AG10803 (cell line): Measurements from ENCODE around the gene PREP.
"Not testable (repeated sequence)": the region's sequence is repeated elsewhere in the genome, so short reads cannot be mapped to it uniquely, and the experiment has no call there.

Source experiments
- DNase-seq: peaks from one replicate; pipeline ENCODE4 v3.0.0; 2010; ENCODE audit warnings: low read depth
- H3K4me3 ChIP-seq: 2 replicates; pipeline ENCODE4 v1.5.1; 2011; ENCODE audit warnings: mild to moderate bottlenecking, low read length, control low read depth
- TF ChIP-seq, protein P1 (sequence below): conservative IDR thresholded peaks from 2 replicates; pipeline ENCODE4 v1.5.1; 2011; ENCODE audit warnings: mild to moderate bottlenecking, low read length, control low read depth, inconsistent platforms

Gene PREP

DNA sequence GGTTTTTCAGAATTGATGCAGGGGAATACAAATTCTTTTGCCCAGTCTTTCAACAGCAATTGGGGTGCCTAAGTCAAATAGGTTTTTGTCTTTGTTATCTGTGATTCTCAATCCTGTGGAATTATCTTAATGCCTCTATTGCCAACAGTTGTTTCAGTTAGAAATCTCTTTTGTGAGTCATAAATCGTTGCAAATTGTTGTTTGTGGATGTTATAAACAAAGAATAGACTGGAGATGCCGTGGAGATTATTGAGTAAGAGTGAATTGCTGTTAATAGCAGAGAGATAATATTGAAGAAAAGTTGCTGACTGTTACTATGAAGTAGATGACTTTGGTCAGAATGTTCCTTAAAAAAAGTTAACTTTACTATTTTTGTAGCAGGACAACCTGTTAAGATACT is 159.4 kb downstream of the PREP start:
- H3K4me3 ChIP-seq: no peak overlapping the region
- DNase-seq: no peak
- TF ChIP-seq, protein P1, sequence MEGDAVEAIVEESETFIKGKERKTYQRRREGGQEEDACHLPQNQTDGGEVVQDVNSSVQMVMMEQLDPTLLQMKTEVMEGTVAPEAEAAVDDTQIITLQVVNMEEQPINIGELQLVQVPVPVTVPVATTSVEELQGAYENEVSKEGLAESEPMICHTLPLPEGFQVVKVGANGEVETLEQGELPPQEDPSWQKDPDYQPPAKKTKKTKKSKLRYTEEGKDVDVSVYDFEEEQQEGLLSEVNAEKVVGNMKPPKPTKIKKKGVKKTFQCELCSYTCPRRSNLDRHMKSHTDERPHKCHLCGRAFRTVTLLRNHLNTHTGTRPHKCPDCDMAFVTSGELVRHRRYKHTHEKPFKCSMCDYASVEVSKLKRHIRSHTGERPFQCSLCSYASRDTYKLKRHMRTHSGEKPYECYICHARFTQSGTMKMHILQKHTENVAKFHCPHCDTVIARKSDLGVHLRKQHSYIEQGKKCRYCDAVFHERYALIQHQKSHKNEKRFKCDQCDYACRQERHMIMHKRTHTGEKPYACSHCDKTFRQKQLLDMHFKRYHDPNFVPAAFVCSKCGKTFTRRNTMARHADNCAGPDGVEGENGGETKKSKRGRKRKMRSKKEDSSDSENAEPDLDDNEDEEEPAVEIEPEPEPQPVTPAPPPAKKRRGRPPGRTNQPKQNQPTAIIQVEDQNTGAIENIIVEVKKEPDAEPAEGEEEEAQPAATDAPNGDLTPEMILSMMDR: no peak

DNA sequence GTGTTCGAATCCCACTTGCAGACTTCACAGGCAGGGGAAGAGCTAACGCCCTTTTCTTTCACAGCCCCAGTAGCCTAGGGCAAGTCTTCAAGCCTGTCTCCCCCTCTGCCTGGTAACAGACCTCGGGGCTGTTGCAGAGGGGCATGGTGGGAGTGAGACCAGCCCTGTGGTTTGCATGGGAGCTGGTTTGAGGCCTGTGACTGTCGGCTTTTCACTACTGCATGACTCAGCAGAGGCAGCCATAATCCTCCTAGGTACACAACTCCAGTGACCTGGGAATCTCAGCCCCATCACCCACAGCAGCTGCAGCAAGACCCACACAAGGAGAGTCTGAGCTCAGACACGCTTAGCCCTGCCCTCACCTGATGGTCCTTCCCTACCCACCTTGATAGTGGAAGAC is 167.7 kb downstream of the PREP start:
- H3K4me3 ChIP-seq: no peak overlapping the region
- no peak for DNase-seq
- TF ChIP-seq, protein P1: no peak

DNA sequence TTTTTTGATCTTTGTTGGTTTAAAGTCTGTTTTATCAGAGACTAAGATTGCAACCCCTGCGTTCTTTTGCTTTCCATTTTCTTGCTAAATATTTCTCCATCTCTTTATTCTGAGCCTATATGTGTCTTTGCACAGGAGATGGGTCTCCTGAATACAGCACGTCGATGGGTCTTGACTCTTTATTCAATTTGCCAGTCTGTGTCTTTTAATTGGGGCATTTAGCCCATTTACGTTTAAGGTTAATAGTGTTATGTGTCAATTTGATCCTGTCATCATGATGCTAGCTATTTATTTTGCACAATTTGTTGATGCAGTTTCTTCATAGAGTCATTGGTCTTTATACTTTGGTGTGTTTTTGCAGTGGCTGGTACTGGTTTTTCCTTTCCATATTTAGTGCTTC is 171.1 kb downstream of the PREP start:
- H3K4me3 ChIP-seq, DNase-seq: not testable (repeated sequence)
